Measurements from ENCODE around the gene MEN1.

Gene MEN1

DNA sequence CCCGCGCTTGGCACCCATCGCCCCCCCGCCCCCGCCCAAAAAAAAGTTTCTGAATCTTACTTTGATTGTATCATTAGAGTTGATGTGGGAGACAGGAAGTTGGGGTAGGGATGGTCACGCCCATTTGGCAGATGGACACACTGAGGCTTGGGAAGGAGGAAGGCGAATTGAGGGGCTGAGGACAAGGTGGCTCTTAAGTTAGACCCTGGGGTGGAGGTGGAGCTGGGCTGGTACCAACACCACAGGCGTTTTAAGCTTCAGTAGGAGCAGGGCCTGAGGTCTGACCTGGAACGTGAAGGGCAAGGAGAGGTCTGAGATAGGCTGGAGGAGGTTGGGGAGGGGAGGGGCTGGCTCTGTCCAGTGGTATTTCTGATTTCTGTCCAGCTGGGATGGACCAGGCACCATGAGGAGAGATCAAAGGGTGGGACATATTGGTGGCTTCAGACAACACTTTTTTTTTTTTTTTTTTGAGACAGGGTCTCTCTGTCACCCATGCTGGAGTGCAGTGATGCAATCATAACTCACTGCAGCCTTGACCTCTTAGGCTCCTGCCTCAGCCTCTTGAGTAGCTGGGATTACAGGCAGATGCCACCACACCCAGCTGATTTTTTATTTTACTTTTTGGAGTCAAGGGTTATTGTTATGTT is 34.9 kb upstream of the MEN1 start:
- DNase-seq = no peak

- DNase-seq = no peak
Observed at GRCh38 chr11:64844330-64845128, 34.2 kb upstream of the MEN1 start, which contains the start of gene CDC42BPG. Gene CDC42BPG, minus strand, starts transcription at chr11:64844653. Its CDS starts 84 bp downstream, at chr11:64844569.

- DNase-seq = no peak
Observed at GRCh38 chr11:64843686-64844329, 33.5 kb upstream of the MEN1 start.

GRCh38 chr11:64842851-64843685 is 32.7 kb upstream of the MEN1 start:
- DNase-seq = no peak

DNA sequence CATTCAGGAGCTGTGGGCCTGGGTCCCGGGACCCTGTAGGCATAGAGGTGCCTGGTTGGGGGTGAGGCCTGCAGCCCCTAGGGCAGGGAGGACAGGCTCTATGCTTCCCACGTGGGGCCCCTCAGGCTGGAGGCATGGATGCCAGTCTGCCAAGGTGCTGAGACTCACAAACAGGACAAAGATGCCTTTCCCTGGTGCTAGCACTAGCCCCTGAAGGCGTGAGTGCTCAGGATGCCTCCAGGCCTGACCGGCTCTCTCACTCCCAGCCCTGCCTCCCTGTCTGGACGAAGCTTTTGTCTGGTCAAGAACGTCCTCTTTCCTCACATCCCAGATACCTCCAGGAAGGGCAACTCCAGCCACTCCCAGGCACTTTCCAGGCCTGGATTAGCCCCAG is 32.0 kb upstream of the MEN1 start:
- DNase-seq = no peak

GRCh38 chr11:64841592-64842365 is 31.4 kb upstream of the MEN1 start:
- DNase-seq = no peak

DNA sequence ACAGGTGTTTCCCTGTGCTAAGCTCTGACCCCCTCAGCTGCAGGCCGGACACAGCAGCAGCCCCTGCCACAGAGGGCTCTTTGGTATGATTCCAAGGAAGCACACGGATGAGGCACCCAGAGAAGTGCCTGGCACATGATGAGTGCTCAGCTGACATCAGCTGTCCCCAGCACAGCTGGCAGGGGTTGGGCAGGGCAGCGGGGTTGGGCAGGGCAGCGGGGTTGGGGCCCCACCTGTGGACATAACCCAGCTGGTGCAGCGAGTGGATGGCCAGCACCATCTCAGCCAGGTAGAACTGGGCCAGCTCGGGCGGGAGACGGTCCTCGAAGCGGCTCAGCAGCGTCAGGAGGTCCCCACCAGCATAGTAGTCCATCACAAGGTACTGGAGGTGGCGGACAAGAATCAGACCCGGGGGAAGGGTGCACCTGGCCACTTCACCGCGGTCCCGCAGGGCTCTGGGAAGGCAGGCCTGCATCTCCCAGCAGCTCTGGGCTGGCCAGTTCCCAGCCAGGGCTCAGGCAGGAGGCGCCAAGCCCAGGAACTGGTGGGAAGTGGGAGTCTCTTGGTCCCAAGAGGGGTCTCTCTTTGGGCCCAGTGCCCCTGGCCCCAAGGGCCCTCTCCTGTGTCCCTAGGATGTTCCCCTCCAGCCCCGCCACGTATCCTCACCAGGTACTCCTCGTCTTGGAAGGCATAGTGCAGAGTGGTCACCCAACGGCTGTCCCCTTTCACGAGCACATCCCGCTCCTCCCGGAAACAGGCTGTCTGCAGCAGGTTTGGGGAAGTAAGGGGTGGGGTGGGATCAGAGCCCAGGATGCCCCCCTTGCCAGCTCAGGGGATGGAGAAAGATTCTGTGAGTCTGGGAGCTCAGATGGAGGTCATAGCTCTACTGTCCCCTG is 29.8 kb upstream of the MEN1 start:
- DNase-seq = no peak

DNA sequence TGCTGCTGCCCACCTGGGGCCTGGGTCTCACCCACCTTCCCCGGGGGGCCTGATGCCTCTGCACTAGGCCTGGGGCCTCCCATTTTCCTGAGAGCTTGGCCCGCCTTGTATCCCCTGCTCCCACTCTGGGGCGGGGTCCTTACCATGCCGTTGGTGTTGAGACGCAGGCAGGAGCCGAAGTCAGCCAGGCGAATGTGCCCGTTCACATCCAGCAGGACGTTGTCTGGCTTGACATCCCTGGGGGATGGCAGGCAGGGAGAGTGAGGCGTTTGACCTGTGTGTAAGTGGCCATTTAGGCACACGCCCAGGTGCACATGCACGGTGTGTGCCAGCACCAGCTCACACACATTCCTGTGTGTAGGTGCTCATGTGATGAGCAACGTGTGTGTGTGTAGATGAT is 29.0 kb upstream of the MEN1 start:
- DNase-seq = no peak

DNA sequence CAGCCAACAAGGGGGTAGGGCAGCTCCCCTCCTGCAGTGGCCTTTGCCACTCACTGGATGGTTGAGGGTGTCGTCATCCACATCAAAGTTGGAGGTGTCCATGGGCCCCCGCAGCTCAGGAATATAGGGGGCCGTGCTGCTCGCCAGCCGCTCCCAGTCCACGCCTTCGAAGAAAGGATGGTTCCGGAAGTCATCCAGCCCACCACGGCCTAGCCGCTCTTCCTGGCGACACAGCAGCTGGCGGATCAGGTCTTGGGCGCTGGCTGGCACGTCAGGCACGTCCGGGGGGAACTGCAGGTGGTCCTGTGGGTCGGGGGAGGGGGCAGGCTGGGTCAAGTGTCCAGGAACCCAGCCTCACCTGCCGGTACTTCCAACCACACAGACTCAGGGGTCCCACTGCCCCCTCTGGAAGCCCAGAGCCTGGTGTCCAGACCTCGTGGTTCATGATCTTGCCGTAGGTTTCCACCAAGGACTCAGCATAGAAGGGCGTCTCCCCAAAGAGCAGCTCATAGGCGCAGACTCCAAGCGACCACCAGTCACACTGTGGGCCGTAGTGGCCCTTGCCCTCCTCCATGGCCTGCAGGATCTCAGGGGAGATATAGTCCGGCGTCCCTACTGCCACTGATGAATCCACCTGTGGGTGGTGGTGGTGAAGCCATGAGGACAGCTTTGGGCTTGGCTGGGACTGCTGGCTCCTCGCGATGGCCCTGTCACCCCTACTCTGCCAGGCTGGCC is 28.4 kb upstream of the MEN1 start:
- no peak for DNase-seq

DNA sequence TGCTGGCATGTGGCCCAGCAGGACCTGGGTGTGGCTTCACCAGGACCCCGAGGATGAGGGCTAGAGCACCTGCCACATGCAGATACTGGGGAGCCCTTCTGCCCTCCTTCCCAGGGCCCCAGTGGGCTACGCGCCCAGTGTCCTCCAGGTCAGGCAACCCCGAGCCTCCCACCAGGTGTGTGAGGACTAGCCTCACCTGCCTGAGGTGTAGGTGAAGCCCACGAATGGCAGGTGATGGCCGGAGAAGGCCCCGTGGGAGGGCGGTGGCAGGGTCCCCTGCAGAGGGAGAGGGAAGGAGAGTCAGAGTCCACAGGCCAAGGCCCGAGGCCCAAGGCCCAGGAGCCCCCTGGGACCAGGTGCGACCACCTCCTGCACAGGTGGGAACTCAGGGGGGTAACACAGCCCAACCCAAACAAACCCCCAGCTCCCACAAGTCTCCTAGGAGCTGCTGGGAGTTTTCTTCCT is 27.6 kb upstream of the MEN1 start:
- no peak for DNase-seq

DNA sequence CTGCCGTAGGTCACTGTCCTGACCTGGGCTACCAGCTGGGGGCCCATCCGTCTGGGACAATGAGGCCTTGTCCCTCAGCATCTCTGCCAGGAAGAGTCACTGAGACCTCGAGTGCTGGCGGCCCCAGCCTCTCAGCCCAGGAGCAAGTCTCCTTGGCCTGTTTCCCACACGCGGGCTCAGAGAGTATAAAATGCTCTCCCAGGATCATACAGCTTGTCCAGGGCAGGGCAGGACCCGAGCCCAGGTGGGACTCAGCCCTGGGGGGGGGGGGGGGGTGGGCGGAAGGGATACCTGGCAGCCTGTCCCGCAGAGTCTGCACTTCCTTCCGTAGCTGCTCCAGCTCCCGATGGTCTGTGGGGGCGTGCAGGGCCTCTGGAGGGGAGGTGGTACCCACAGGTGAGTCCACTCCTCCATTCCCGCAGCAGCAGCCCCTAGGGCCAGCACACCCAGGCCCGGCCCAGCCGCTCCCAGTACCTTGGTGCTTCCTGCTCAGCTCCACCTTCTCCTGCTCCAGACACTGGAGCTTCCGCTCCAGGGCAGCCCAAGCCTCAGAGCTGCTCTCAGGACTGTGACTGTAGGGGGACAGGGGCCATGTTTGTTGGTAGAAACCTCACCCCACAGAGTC is 26.2 kb upstream of the MEN1 start:
- DNase-seq = no peak

DNA sequence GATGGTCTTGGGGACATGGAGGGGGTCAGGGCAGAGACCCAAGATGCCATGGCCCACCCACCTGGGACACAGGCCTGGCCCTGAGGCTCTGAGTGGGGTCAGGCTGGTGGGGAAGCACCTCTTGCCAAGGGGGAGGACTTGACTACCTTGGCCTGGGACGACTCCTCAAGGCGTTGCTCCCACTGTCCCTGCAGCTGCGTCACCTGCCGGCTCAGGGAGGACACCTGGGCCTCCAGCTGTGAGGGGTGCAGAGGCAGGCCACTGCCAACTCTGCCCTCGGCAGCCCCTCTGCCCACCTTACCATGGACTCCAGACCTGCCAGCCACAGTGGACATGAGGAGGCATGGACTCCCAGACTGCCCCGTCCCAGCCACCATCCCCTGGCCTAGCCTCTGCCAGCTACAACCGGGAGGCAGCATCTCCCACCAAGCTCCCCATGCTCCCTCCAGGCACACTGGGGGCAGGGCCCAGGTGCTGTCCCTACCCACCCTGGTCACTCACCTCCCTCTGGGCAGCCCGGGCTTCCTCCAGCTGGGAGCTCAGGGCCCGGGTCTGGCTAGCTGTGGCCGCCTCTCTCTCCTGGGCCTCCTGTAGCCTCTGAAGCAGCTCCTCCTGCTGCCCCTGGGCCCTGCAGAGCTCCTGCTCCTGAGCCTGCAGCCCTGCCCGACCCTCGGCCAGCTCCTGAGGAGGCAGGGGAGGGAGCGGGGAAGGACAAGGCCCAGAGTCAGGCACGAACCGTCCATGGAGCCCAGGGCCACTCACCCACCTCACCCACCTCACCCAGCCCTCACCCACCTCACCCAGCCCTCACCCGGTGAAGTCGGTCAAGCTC is 25.5 kb upstream of the MEN1 start:
- no peak for DNase-seq

GRCh38 chr11:64834723-64835615 is 24.6 kb upstream of the MEN1 start:
- no peak for DNase-seq

- no peak for DNase-seq
Observed at GRCh38 chr11:64834031-64834722, 23.8 kb upstream of the MEN1 start.

GRCh38 chr11:64833509-64833908 is 23.2 kb upstream of the MEN1 start:
- no peak for DNase-seq

- no peak for DNase-seq
Observed at GRCh38 chr11:64833198-64833502, 22.8 kb upstream of the MEN1 start.

DNA sequence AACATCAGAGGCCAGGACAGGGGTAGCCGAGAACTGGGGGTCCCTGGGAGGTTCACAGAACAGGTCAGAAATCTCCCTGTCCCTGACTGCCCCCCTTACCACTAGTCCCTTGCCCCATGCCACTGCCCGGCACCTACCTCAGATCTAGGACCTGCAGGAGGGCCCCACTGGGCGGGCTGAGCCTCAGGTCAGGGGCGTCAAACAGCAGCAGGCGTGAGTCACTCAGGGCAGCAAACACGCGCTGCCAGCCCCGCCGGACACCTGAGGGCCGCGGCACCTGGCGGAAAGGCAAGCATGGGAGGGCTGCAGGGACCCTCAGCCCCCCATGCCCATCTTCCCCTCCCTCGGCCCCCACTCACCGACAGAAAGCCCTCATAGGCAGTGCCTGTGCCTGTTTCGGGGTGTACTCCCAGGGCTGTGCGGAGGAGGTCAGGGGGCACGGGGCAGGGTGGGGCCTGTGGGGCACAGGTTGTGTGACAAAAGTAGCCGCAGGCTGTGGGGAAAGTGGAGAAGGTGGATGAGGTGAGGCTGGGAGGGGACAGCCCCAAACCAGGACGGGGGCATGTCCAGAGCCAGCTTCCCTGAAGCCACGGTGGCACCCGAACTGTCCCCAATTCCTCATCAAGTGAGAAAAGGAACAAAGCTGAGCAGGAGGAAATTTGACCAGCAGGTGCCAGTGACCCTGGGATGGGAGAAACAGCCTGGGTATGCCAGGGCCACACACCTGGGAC is 22.3 kb upstream of the MEN1 start:
- no peak for DNase-seq
